Globus pallidus (tissue), 1 donor: ENCODE results near the gene PALD1.

Source experiments
- DNase-seq: peaks from one replicate; pipeline ENCODE4 v3.0.0-alpha.2; 2015; ENCODE audit warnings: low spot score

Gene PALD1

GRCh38 chr10:70504521-70505358 lies 26.2 kb downstream of the PALD1 start:
- DNase-seq: no peak

- no peak for DNase-seq
Measured at GRCh38 chr10:70505908-70506307, 27.3 kb downstream of the PALD1 start.

- DNase-seq: no peak
Measured at GRCh38 chr10:70507966-70508365, 29.4 kb downstream of the PALD1 start.

GRCh38 chr10:70508912-70509756 lies 30.6 kb downstream of the PALD1 start:
- peak; percentile 58 for DNase-seq

- no peak for DNase-seq
Measured at GRCh38 chr10:70509757-70510147, 31.2 kb downstream of the PALD1 start.

- no peak for DNase-seq
Measured at GRCh38 chr10:70510453-70510852, 31.9 kb downstream of the PALD1 start.

- no peak for DNase-seq
Measured at GRCh38 chr10:70510904-70511303, 32.3 kb downstream of the PALD1 start.

- DNase-seq: no peak
Measured at GRCh38 chr10:70512149-70512639, 33.6 kb downstream of the PALD1 start.

GRCh38 chr10:70513848-70514309 lies 35.3 kb downstream of the PALD1 start:
- no peak for DNase-seq

GRCh38 chr10:70514591-70514990 lies 36.0 kb downstream of the PALD1 start:
- no peak for DNase-seq

- DNase-seq: no peak
Measured at GRCh38 chr10:70515035-70515667, 36.6 kb downstream of the PALD1 start.

- no peak for DNase-seq
Measured at GRCh38 chr10:70518695-70519094, 40.1 kb downstream of the PALD1 start.

- no peak for DNase-seq
Measured at GRCh38 chr10:70523057-70523456, 44.5 kb downstream of the PALD1 start.

GRCh38 chr10:70523549-70523948 lies 45.0 kb downstream of the PALD1 start:
- DNase-seq: no peak

- no peak for DNase-seq
Measured at GRCh38 chr10:70528314-70528713, 49.7 kb downstream of the PALD1 start.

GRCh38 chr10:70528741-70529362 lies 50.3 kb downstream of the PALD1 start:
- no peak for DNase-seq

GRCh38 chr10:70529848-70530247 lies 51.3 kb downstream of the PALD1 start:
- no peak for DNase-seq

GRCh38 chr10:70530315-70530714 lies 51.7 kb downstream of the PALD1 start:
- DNase-seq: no peak

GRCh38 chr10:70532554-70533188 lies 54.1 kb downstream of the PALD1 start:
- DNase-seq: no peak

GRCh38 chr10:70533189-70533558 lies 54.6 kb downstream of the PALD1 start:
- DNase-seq: no peak

GRCh38 chr10:70534281-70534680 lies 55.7 kb downstream of the PALD1 start:
- DNase-seq: no peak
